ENCODE results near the gene MAPKAP1.
A peak's percentile ranks its signal among the peaks of the same experiment; 100 is the strongest.

MAPKAP1 gene

DNA sequence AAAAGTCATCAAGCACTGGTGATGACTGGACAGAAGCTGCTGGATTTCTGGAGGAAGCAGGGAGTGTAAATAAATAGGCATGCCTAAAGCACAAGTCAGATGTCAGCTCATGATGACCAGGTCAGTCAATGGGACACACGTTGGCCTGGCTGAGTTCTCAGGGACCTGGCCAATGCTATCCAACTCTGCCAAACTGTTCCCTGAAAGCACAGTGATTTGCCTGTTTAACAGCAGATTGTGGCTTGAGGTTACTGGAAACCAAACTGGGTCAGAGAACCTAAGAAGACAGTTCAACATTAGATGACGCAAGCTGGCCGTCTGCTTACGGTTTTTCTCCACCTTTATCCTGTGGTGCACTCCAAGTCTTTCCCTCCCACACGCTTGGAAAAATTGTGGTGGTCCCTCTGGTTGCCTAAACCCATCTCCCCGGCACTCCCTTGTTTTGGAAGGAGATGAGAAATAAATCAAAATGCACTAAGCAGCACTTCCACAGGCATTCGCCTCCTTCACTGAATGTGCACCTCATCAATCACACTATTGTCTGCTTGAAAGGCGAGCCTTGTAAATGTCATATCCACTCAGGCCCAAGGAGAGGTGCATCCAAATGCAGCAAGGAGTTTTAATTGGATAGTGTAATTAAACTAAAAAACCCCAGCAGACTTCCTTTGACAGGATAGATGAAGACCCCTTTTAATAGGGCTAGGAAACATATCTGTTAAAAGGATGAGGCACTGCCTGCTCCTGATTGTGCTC, 245.9 kb downstream of the MAPKAP1 start:
- POLR2A ChIA-PET, result no interaction called here

DNA sequence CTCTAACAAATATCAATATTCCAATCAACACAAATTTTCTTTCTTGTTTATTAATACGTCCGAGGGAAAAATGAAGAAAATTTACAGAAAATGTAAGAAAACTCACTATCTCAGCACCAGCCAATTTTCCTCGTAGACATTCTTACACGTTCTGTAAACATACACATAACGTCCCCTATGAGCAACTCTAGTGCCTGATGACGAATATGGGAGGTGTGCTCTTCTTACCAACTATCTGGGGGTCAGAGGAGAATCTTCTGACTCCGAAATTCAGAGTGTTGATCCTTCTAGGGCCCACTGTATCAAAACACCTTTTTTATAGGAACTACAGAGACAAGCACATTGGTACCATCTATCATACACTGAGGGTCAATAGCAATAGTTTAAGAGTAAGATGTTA, 246.7 kb downstream of the MAPKAP1 start:
- TF ChIP-seq FOXM1 (IDR thresholded peaks at IDR 0.05; ENCODE audit: borderline replicate concordance) (no peak), SUZ12 (IDR thresholded peaks at IDR 0.05) (no peak), FOXA1 (IDR thresholded peaks at IDR 0.05) (no peak), ELF4 (IDR thresholded peaks at IDR 0.05) (no peak), NFRKB (IDR thresholded peaks at IDR 0.05) (no peak), CTBP1 (IDR thresholded peaks at IDR 0.05; ENCODE audit: borderline replicate concordance) (no peak), SP1 (IDR thresholded peaks at IDR 0.05) (no peak), HDGF (IDR thresholded peaks at IDR 0.05; ENCODE audit: borderline replicate concordance) (no peak), L3MBTL2 (conservative IDR thresholded peaks at IDR 0.05) (no peak), LEF1 (IDR thresholded peaks at IDR 0.05; ENCODE audit: borderline replicate concordance) (no peak), TARDBP (IDR thresholded peaks at IDR 0.05) (no peak), BHLHE40 (IDR thresholded peaks at IDR 0.05; ENCODE audit: borderline replicate concordance) (no peak), ZNF384 (IDR thresholded peaks at IDR 0.05) (no peak), ARNT (IDR thresholded peaks at IDR 0.05) (no peak), FOXK2 (IDR thresholded peaks at IDR 0.05) (no peak)
- TF ChIP-seq, protein P1, sequence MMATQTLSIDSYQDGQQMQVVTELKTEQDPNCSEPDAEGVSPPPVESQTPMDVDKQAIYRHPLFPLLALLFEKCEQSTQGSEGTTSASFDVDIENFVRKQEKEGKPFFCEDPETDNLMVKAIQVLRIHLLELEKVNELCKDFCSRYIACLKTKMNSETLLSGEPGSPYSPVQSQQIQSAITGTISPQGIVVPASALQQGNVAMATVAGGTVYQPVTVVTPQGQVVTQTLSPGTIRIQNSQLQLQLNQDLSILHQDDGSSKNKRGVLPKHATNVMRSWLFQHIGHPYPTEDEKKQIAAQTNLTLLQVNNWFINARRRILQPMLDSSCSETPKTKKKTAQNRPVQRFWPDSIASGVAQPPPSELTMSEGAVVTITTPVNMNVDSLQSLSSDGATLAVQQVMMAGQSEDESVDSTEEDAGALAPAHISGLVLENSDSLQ (IDR thresholded peaks at IDR 0.05), result no peak
- ChIA-PET CTCF (no interaction called here), POLR2A (no interaction called here)
- DNase-seq (ENCODE audit: extremely low spot score), result no peak

More for the DNA sequence above, 245.9 kb downstream of the MAPKAP1 start:
- TF ChIP-seq NFRKB (IDR thresholded peaks at IDR 0.05), result no peak
- TF ChIP-seq TARDBP (IDR thresholded peaks at IDR 0.05), result no peak
- TF ChIP-seq, protein P1 (IDR thresholded peaks at IDR 0.05), result peak; percentile 80
- TF ChIP-seq LEF1 (IDR thresholded peaks at IDR 0.05; ENCODE audit: borderline replicate concordance), result no peak
- CTCF ChIA-PET, result no interaction called here
- DNase-seq (ENCODE audit: extremely low spot score), result no peak

DNA sequence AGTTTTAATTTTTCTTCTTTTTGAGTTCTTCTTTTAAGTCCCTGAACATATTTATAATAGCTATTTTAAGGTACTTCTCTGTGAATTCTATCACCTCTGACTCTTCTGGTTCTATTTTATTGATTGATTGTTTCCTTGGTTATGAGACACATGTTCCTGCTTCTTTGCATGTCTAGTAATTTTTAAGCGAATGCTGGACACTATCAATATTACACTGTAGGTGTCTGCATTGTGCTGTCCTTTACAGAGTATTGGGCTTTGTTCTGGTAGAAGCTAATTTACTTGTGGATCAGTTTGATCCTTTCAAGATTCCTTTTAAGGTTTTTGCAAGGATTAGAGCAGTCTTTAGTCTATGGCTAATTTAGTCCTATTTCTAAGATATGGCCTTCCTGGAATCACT, 249.7 kb downstream of the MAPKAP1 start:
- DNase-seq (ENCODE audit: extremely low spot score), result no peak
- ChIA-PET CTCF (no interaction called here), POLR2A (no interaction called here)
- TF ChIP-seq FOXA1 (IDR thresholded peaks at IDR 0.05) (no peak), LEF1 (IDR thresholded peaks at IDR 0.05; ENCODE audit: borderline replicate concordance) (no peak), CTBP1 (IDR thresholded peaks at IDR 0.05; ENCODE audit: borderline replicate concordance) (no peak)

DNA sequence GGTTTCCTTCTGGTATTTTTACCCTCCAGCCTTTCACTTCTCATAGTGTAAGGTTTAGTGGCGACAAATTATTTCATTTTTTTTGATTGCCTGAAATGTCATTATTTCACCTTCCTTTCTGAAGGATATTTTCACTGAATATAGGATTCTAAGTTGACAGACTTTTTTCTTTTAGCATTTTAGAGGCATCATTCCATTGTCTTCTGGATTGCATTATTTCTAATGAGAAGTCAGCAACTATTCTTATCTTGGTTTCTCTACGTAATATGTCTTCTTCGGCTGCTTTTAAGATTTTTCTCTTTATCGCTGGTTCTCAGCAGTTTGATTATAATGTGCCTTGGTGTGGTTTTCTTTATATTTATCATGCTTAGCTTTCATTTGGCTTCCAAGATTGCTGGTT, 251.1 kb downstream of the MAPKAP1 start:
- ChIA-PET POLR2A (no interaction called here), CTCF (no interaction called here)
- no peak for TF ChIP-seq TARDBP (IDR thresholded peaks at IDR 0.05)
- TF ChIP-seq HDGF (IDR thresholded peaks at IDR 0.05; ENCODE audit: borderline replicate concordance), result no peak
- no peak for TF ChIP-seq ZNF384 (IDR thresholded peaks at IDR 0.05)
- no peak for TF ChIP-seq FOXK2 (IDR thresholded peaks at IDR 0.05)
- TF ChIP-seq FOXA1 (IDR thresholded peaks at IDR 0.05), result no peak
- TF ChIP-seq SP1 (IDR thresholded peaks at IDR 0.05), result no peak
- TF ChIP-seq L3MBTL2 (conservative IDR thresholded peaks at IDR 0.05), result no peak
- no peak for TF ChIP-seq ARNT (IDR thresholded peaks at IDR 0.05)
- no peak for TF ChIP-seq LEF1 (IDR thresholded peaks at IDR 0.05; ENCODE audit: borderline replicate concordance)
- TF ChIP-seq CTBP1 (IDR thresholded peaks at IDR 0.05; ENCODE audit: borderline replicate concordance), result no peak
- TF ChIP-seq BHLHE40 (IDR thresholded peaks at IDR 0.05; ENCODE audit: borderline replicate concordance), result no peak
- TF ChIP-seq ELF4 (IDR thresholded peaks at IDR 0.05), result no peak
- no peak for TF ChIP-seq SUZ12 (IDR thresholded peaks at IDR 0.05)
- TF ChIP-seq, protein P1 (IDR thresholded peaks at IDR 0.05), result no peak
- no peak for TF ChIP-seq NFRKB (IDR thresholded peaks at IDR 0.05)
- no peak for DNase-seq (ENCODE audit: extremely low spot score)

GRCh38 chr9:125455132-125455531, 251.9 kb downstream of the MAPKAP1 start:
- DNase-seq (ENCODE audit: extremely low spot score), result no peak
- POLR2A ChIA-PET, result no interaction called here
- CTCF ChIA-PET, result no interaction called here
- TF ChIP-seq SP1 (IDR thresholded peaks at IDR 0.05) (no peak), ARNT (IDR thresholded peaks at IDR 0.05) (no peak), FOXK2 (IDR thresholded peaks at IDR 0.05) (no peak), CTBP1 (IDR thresholded peaks at IDR 0.05; ENCODE audit: borderline replicate concordance) (no peak), BHLHE40 (IDR thresholded peaks at IDR 0.05; ENCODE audit: borderline replicate concordance) (no peak), FOXM1 (IDR thresholded peaks at IDR 0.05; ENCODE audit: borderline replicate concordance) (no peak), ELF4 (IDR thresholded peaks at IDR 0.05) (no peak), HDGF (IDR thresholded peaks at IDR 0.05; ENCODE audit: borderline replicate concordance) (no peak), ZNF384 (IDR thresholded peaks at IDR 0.05) (no peak), NFRKB (IDR thresholded peaks at IDR 0.05) (no peak), L3MBTL2 (conservative IDR thresholded peaks at IDR 0.05) (no peak), FOXA1 (IDR thresholded peaks at IDR 0.05) (no peak), SUZ12 (IDR thresholded peaks at IDR 0.05) (no peak), LEF1 (IDR thresholded peaks at IDR 0.05; ENCODE audit: borderline replicate concordance) (no peak)

GRCh38 chr9:125447202-125447802, 259.7 kb downstream of the MAPKAP1 start:
- TF ChIP-seq L3MBTL2 (conservative IDR thresholded peaks at IDR 0.05) (no peak), FOXA1 (IDR thresholded peaks at IDR 0.05) (no peak), ARNT (IDR thresholded peaks at IDR 0.05) (no peak), NFRKB (IDR thresholded peaks at IDR 0.05) (no peak), HDGF (IDR thresholded peaks at IDR 0.05; ENCODE audit: borderline replicate concordance) (no peak), LEF1 (IDR thresholded peaks at IDR 0.05; ENCODE audit: borderline replicate concordance) (no peak)
- ChIA-PET CTCF (no interaction called here), POLR2A (no interaction called here)
- no peak for DNase-seq (ENCODE audit: extremely low spot score)

Data from HEK293T (cell line).